H9 (cell line): ENCODE results near the gene PYROXD2. TPM values are rescaled to one million over a fixed set of nuclear protein-coding genes. Genes with fewer than 3 reads are reported as not detected.
A peak's percentile ranks its signal among the peaks of the same experiment; 100 is the strongest.

ENCODE experiments used
- DNase-seq: peaks from one replicate; pipeline ENCODE4 v3.0.0-alpha.2; 2017
- H2AFZ ChIP-seq: one replicate; pipeline ENCODE4 v1.6.1; 2013; ENCODE audit warnings: mild to moderate bottlenecking, low read length, control low read depth, moderate library complexity
- H2AK5ac ChIP-seq: 2 replicates; pipeline ENCODE4 v1.6.1; 2013; ENCODE audit warnings: low read length, control low read depth, mixed read lengths; ENCODE audit not compliant: insufficient read length
- H2BK120ac ChIP-seq: one replicate; pipeline ENCODE4 v1.6.1; 2013; ENCODE audit warnings: low read depth, mild to moderate bottlenecking, low read length, control low read depth, inconsistent platforms; ENCODE audit not compliant: poor library complexity, severe bottlenecking
- H2BK12ac ChIP-seq: 2 replicates; pipeline ENCODE4 v1.6.1; 2013; ENCODE audit warnings: low read length, control low read depth, mixed read lengths, low read depth; ENCODE audit not compliant: insufficient read length
- H2BK15ac ChIP-seq: 2 replicates; pipeline ENCODE4 v1.6.1; 2013; ENCODE audit warnings: low read depth, low read length, control low read depth
- H2BK20ac ChIP-seq: one replicate; pipeline ENCODE4 v1.6.1; 2013; ENCODE audit warnings: low read depth, mild to moderate bottlenecking, low read length, control low read depth, inconsistent platforms; ENCODE audit not compliant: poor library complexity, severe bottlenecking
- H2BK5ac ChIP-seq: 2 replicates; pipeline ENCODE4 v1.6.1; 2013; ENCODE audit warnings: low read length, control low read depth, mixed read lengths; ENCODE audit not compliant: insufficient read length
- H3K14ac ChIP-seq: 2 replicates; pipeline ENCODE4 v1.6.1; 2013; ENCODE audit warnings: low read length, control low read depth; ENCODE audit not compliant: insufficient read depth
- H3K18ac ChIP-seq: 2 replicates; pipeline ENCODE4 v1.6.1; 2013; ENCODE audit warnings: low read depth, mild to moderate bottlenecking, mixed read lengths, low read length, control low read depth; ENCODE audit not compliant: insufficient read length
- H3K23ac ChIP-seq: 2 replicates; pipeline ENCODE4 v1.6.1; 2013; ENCODE audit warnings: low read length, control low read depth, mixed read lengths, low read depth; ENCODE audit not compliant: insufficient read length
- H3K23me2 ChIP-seq: 2 replicates; pipeline ENCODE4 v1.6.1; 2013; ENCODE audit warnings: low read depth, mild to moderate bottlenecking, mixed read lengths, low read length, control low read depth; ENCODE audit not compliant: insufficient read length, poor library complexity, severe bottlenecking
- H3K27ac ChIP-seq: 2 replicates; pipeline ENCODE4 v1.5.1; 2013; ENCODE audit warnings: low read length, control low read depth, mixed read lengths, low read depth; ENCODE audit not compliant: insufficient read length
- H3K27me3 ChIP-seq: 2 replicates; pipeline ENCODE4 v1.6.1; 2013; ENCODE audit warnings: low read length, control low read depth, inconsistent platforms; ENCODE audit not compliant: insufficient read depth
- H3K4ac ChIP-seq: 2 replicates; pipeline ENCODE4 v1.6.1; 2013; ENCODE audit warnings: low read depth, mild to moderate bottlenecking, control low read depth, inconsistent platforms, low read length, moderate library complexity
- H3K4me1 ChIP-seq: 2 replicates; pipeline ENCODE4 v1.6.1; 2013; ENCODE audit warnings: low read length, control low read depth, inconsistent platforms; ENCODE audit not compliant: insufficient read depth
- H3K4me2 ChIP-seq: 2 replicates; pipeline ENCODE4 v1.6.1; 2013; ENCODE audit warnings: low read length, control low read depth, mixed read lengths; ENCODE audit not compliant: insufficient read length, insufficient read depth
- H3K56ac ChIP-seq: 2 replicates; pipeline ENCODE4 v1.6.1; 2013; ENCODE audit warnings: low read depth, mild to moderate bottlenecking, mixed read lengths, low read length, control low read depth; ENCODE audit not compliant: insufficient read length
- H3K79me1 ChIP-seq: 2 replicates; pipeline ENCODE4 v1.6.1; 2013; ENCODE audit warnings: low read depth, mild to moderate bottlenecking, moderate library complexity, low read length, control low read depth, inconsistent platforms; ENCODE audit not compliant: insufficient read depth, poor library complexity, severe bottlenecking
- H3K79me2 ChIP-seq: 2 replicates; pipeline ENCODE4 v1.6.1; 2013; ENCODE audit warnings: low read length, control low read depth, inconsistent platforms; ENCODE audit not compliant: insufficient read depth
- H3K9ac ChIP-seq: 2 replicates; pipeline ENCODE4 v1.6.1; 2013; ENCODE audit warnings: low read length, control low read depth, mixed read lengths; ENCODE audit not compliant: insufficient read length; ENCODE audit errors: extremely low read depth
- H3K9me3 ChIP-seq: one replicate; pipeline ENCODE4 v1.6.1; 2013; ENCODE audit warnings: low read depth, low read length, inconsistent platforms; ENCODE audit not compliant: control insufficient read depth
- H3T11ph ChIP-seq: one replicate; pipeline ENCODE4 v1.6.1; 2013; ENCODE audit warnings: mild to moderate bottlenecking, low read length, control low read depth, inconsistent platforms
- H4K20me1 ChIP-seq: one replicate; pipeline ENCODE4 v1.6.1; 2013; ENCODE audit not compliant: control insufficient read depth, insufficient read length, insufficient read depth
- H4K5ac ChIP-seq: 2 replicates; pipeline ENCODE4 v1.6.1; 2013; ENCODE audit warnings: low read depth, mild to moderate bottlenecking, mixed read lengths, low read length, control low read depth; ENCODE audit not compliant: insufficient read length
- H4K8ac ChIP-seq: replicated peaks from 2 replicates; pipeline ENCODE4 v1.6.1; 2013; ENCODE audit warnings: low read length, control low read depth, mixed read lengths, low read depth; ENCODE audit not compliant: insufficient read length
- H4K91ac ChIP-seq: 2 replicates; pipeline ENCODE4 v1.6.1; 2013; ENCODE audit warnings: low read depth, mild to moderate bottlenecking, moderate library complexity, mixed read lengths, low read length, control low read depth; ENCODE audit not compliant: insufficient read length
- H3K27ac Mint-ChIP-seq, 3 experiments: 2 replicates in 2 of 3; 3 replicates in 1 of 3; pipeline ENCODE4 v1.8.0; 2020 to 2021; ENCODE audit warnings: mixed read lengths in 3 of 3, mild to moderate bottlenecking in 1 of 3, moderate library complexity in 1 of 3
- H3K27me3 Mint-ChIP-seq: 2 replicates; pipeline ENCODE4 v1.8.0; 2021; ENCODE audit warnings: low read depth, mild to moderate bottlenecking, moderate library complexity, mixed read lengths
- H3K36me3 Mint-ChIP-seq, 3 experiments: 2 replicates in 2 of 3; 3 replicates in 1 of 3; pipeline ENCODE4 v1.8.0; 2020 to 2021; ENCODE audit warnings: low read depth in 3 of 3, mixed read lengths in 3 of 3; ENCODE audit not compliant: insufficient read depth in 1 of 3
- H3K4me1 Mint-ChIP-seq, 2 experiments: 2 replicates each; pipeline ENCODE4 v1.8.0; 2020; ENCODE audit warnings: mixed read lengths in 2 of 2
- H3K4me3 Mint-ChIP-seq, 2 experiments: 2 replicates in 1 of 2; 3 replicates in 1 of 2; pipeline ENCODE4 v1.8.0; 2020 to 2021; ENCODE audit warnings: mild to moderate bottlenecking in 2 of 2, mixed read lengths in 2 of 2, moderate library complexity in 1 of 2
- H3K9me3 Mint-ChIP-seq, 2 experiments: 2 replicates in 1 of 2; 3 replicates in 1 of 2; pipeline ENCODE4 v1.8.0; 2020; ENCODE audit warnings: mild to moderate bottlenecking in 2 of 2, mixed read lengths in 2 of 2, moderate library complexity in 1 of 2
- CTCF ChIP-seq: fragments of 200-600 bp; sonication (generic); conservative IDR thresholded peaks from 3 replicates; pipeline ENCODE4 v1.8.0; 2021; ENCODE audit warnings: antibody characterized with exemption, mild to moderate bottlenecking
- WGBS: extraction: QIAGEN DNeasy Blood & Tissue Kit; methylation state at CpG from one replicate; pipeline ENCODE4 v1.1.7; 2013; ENCODE audit warnings: missing lambda C conversion rate, low lambda C conversion rate, mixed read lengths; ENCODE audit not compliant: insufficient read length; ENCODE audit errors: extremely low coverage; 5-methylcytosine and 5-hydroxymethylcytosine counted together
- total RNA-seq: library from RNA; stranded (reverse); gene quantifications from 2 replicates; pipeline ENCODE4 v1.2.1, GENCODE V29; 2021

PYROXD2 gene
- total RNA-seq, 1 experiment from 2014 or later = 5.3 TPM

- Histone ChIP-seq H2AFZ (no peak overlapping the region), H3T11ph (no peak overlapping the region), H3K4ac (no peak overlapping the region), H4K8ac (no peak overlapping the region), H4K20me1 (no peaks in the 10 kb centered on the region), H3K9ac (no peak overlapping the region), H3K4me1 (no peaks in the 10 kb centered on the region; the same call in 1 of the 2 replicates), H3K79me1 (no peaks in the 10 kb centered on the region), H3K27ac (no peak overlapping the region), H3K23me2 (no peaks in the 10 kb centered on the region), H3K79me2 (no peaks in the 10 kb centered on the region), H3K4me2 (no peak overlapping the region), H3K56ac (no peak overlapping the region), H3K9me3 (no peaks in the 10 kb centered on the region), H3K27me3 (no peaks in the 10 kb centered on the region), H2BK15ac (no peak overlapping the region), H3K23ac (no peak overlapping the region), H3K18ac (no peak overlapping the region), H2BK5ac (no peak overlapping the region), H2BK12ac (no peak overlapping the region), H3K14ac (no peak overlapping the region), H4K5ac (no peak overlapping the region), H4K91ac (no peak overlapping the region), H2BK120ac (no peak overlapping the region), H2BK20ac (no peak overlapping the region), H2AK5ac (no peak overlapping the region)
- peaks cover 12 to 14% of the 10 kb centered on the region in 2 experiments for H3K4me1 Mint-ChIP-seq
- no peak overlapping the region for H3K4me3 Mint-ChIP-seq
- H3K9me3 Mint-ChIP-seq = peaks cover 7 to 11% of the 10 kb centered on the region in 2 experiments; a peak in 4 of 5 replicates
- no peak for DNase-seq
- no CpG with 5 or more reads among the region's 8 CpGs for WGBS
- H3K27ac Mint-ChIP-seq = peak overlapping the region in 1 of 3 experiments; percentile 88; a peak in 1 of 7 replicates
- TF ChIP-seq CTCF = no peak
- H3K27me3 Mint-ChIP-seq = no peaks in the 10 kb centered on the region
- peaks cover 0 to 3% (median 2%) of the 10 kb centered on the region in 3 experiments; a peak in 3 of 7 replicates for H3K36me3 Mint-ChIP-seq
These were observed 34.3 kb downstream of the PYROXD2 start for GRCh38 chr10:98380493-98381339.
